Stimulated activated CD4-positive, alpha-beta T cell treated with anti-CD3 and anti-CD28 coated beads, Interleukin-15, amount 100 ng/mL, for 48 hours (primary cell): ENCODE measurements around the gene OR51V1.

Source experiments
- DNase-seq, 2 donors: peaks; one replicate each; pipeline ENCODE4 v3.0.0-alpha.2; 2020; ENCODE audit warnings: low read depth in 2 of 2

The OR51V1 gene

GRCh38 chr11:5231111-5231510, 30.6 kb upstream of the OR51V1 start:
- no peak for DNase-seq

- no peak for DNase-seq
Measured at GRCh38 chr11:5230266-5230665, 29.8 kb upstream of the OR51V1 start.

- DNase-seq: no peak
Measured at GRCh38 chr11:5229796-5230195, 29.3 kb upstream of the OR51V1 start.

- DNase-seq: no peak
Measured at GRCh38 chr11:5229356-5229755, 28.9 kb upstream of the OR51V1 start.

- no peak for DNase-seq
Measured at GRCh38 chr11:5228124-5228523, 27.6 kb upstream of the OR51V1 start.

GRCh38 chr11:5227681-5228080, 27.2 kb upstream of the OR51V1 start:
- no peak for DNase-seq

- DNase-seq: no peak
Measured at GRCh38 chr11:5226732-5227310, 26.3 kb upstream of the OR51V1 start, which contains the start of gene HBB. TSS of gene HBB (minus strand) at chr11:5227071. CDS start at chr11:5227021, 50 bp downstream.

- no peak for DNase-seq
Measured at GRCh38 chr11:5225480-5225871, 25.0 kb upstream of the OR51V1 start.

- no peak for DNase-seq
Measured at GRCh38 chr11:5224538-5225479, 24.3 kb upstream of the OR51V1 start.

GRCh38 chr11:5223686-5224085, 23.2 kb upstream of the OR51V1 start:
- no peak for DNase-seq

- DNase-seq: no peak
Measured at GRCh38 chr11:5223146-5223545, 22.7 kb upstream of the OR51V1 start.

- no peak for DNase-seq
Measured at GRCh38 chr11:5210376-5210885, 9.9 kb upstream of the OR51V1 start.

- DNase-seq: no peak
Measured at GRCh38 chr11:5204787-5205186, 4.3 kb upstream of the OR51V1 start.

GRCh38 chr11:5203366-5203765, 2.9 kb upstream of the OR51V1 start:
- DNase-seq: no peak

GRCh38 chr11:5198285-5198684, 2.2 kb downstream of the OR51V1 start:
- DNase-seq: no peak

GRCh38 chr11:5197536-5197935, 2.9 kb downstream of the OR51V1 start:
- DNase-seq: no peak

- no peak for DNase-seq
Measured at GRCh38 chr11:5196731-5197130, 3.8 kb downstream of the OR51V1 start.

- DNase-seq: no peak
Measured at GRCh38 chr11:5196067-5196466, 4.4 kb downstream of the OR51V1 start.

GRCh38 chr11:5192738-5193137, 7.7 kb downstream of the OR51V1 start:
- DNase-seq: no peak

- no peak for DNase-seq
Measured at GRCh38 chr11:5188201-5188600, 12.3 kb downstream of the OR51V1 start.

- no peak for DNase-seq
Measured at GRCh38 chr11:5178046-5178837, 22.2 kb downstream of the OR51V1 start.

GRCh38 chr11:5174934-5175333, 25.5 kb downstream of the OR51V1 start:
- no peak for DNase-seq
